Sigmoid colon (tissue), 7 donors: ENCODE data around the gene FOLR2. TPM values are rescaled to one million over a fixed set of nuclear protein-coding genes. Genes with fewer than 3 reads are reported as not detected.

Source experiments
- DNase-seq: peaks from one replicate; pipeline ENCODE4 v3.0.0-alpha.2; 2019
- H3K27ac ChIP-seq, 4 donors: fragments of 200-600 bp; sonication (generic); one replicate each; pipeline ENCODE4 v1.5.1; 2016 to 2019; ENCODE audit warnings: mild to moderate bottlenecking in 1 of 4
- H3K27me3 ChIP-seq, 3 donors: fragments of 200-600 bp; sonication (generic); one replicate each; pipeline ENCODE4 v1.5.1; 2019; ENCODE audit warnings: mild to moderate bottlenecking in 1 of 3
- H3K36me3 ChIP-seq, 4 donors: fragments of 200-600 bp; sonication (generic); one replicate each; pipeline ENCODE4 v1.5.1; 2016 to 2019
- H3K4me1 ChIP-seq, 4 donors: fragments of 200-600 bp; sonication (generic); one replicate each; pipeline ENCODE4 v1.5.1; 2017 to 2019
- H3K4me3 ChIP-seq, 4 donors: fragments of 200-600 bp; sonication (generic); one replicate each; pipeline ENCODE4 v1.5.1; 2017 to 2019; ENCODE audit warnings: mild to moderate bottlenecking in 2 of 4, moderate library complexity in 1 of 4
- H3K9me3 ChIP-seq, 4 donors: fragments of 200-600 bp in 3 of 4; sonication (generic) in 3 of 4; one replicate each; pipeline versions ENCODE4 v1.5.1 to v1.6.1; 2013 to 2019
- EP300 ChIP-seq, 4 donors: sonication (generic); formaldehyde crosslinking; IDR thresholded peaks; one replicate each; pipeline ENCODE4 v1.6.1; 2017; ENCODE audit warnings: antibody characterized with exemption in 4 of 4
- POLR2A ChIP-seq, 2 donors: fragments of 450-650 bp; IDR thresholded peaks; one replicate each; pipeline ENCODE4 v1.6.1; 2016; ENCODE audit warnings: antibody characterized with exemption in 2 of 2, mild to moderate bottlenecking in 2 of 2, moderate library complexity in 2 of 2
- POLR2AphosphoS5 ChIP-seq, 4 donors: sonication (generic); formaldehyde crosslinking; IDR thresholded peaks; one replicate each; pipeline ENCODE4 v1.6.1; 2017; ENCODE audit warnings: antibody characterized with exemption in 4 of 4
- WGBS, 2 donors: extraction: QIAGEN DNeasy Blood & Tissue Kit; methylation state at CpG; one replicate each; pipeline ENCODE4 v1.1.7; 2013; 5-methylcytosine and 5-hydroxymethylcytosine counted together
- intact Hi-C: fragments of 100-400 bp; cut with DNase I; formaldehyde crosslinking; loops from one replicate; pipeline ENCODE4 v1.15.1; 2023
- polyA plus RNA-seq, 3 donors: library from polyadenylated mRNA; stranded (reverse); fragments of 200-250 nt; gene quantifications; one replicate each; pipeline ENCODE4 v1.2.3, GENCODE V29; 2013
- total RNA-seq, 4 donors: library from RNA; depleted of rRNA; stranded (reverse); fragments of >200 nt; gene quantifications; one replicate each; pipeline ENCODE4 v1.1.0, GENCODE V29; 2016
- TF ChIP-seq, protein P1 (sequence below), 4 experiments: fragments of 450-650 bp in 3 of 4; fragments of 200-600 bp in 1 of 4; IDR thresholded peaks; one replicate each; pipeline ENCODE4 v1.5.1; 2016 to 2019; ENCODE audit warnings: antibody characterized with exemption in 4 of 4, mild to moderate bottlenecking in 3 of 4, moderate library complexity in 2 of 4
- donor health status: healthy with polysubstance abuse.
- donor health status: Bipolar disorder and iron deficiency.
- donor health status: healthy.

The FOLR2 gene
- total and polyA plus RNA-seq, 7 donors: 14.1 to 61.7 (median 27.0) TPM

DNA sequence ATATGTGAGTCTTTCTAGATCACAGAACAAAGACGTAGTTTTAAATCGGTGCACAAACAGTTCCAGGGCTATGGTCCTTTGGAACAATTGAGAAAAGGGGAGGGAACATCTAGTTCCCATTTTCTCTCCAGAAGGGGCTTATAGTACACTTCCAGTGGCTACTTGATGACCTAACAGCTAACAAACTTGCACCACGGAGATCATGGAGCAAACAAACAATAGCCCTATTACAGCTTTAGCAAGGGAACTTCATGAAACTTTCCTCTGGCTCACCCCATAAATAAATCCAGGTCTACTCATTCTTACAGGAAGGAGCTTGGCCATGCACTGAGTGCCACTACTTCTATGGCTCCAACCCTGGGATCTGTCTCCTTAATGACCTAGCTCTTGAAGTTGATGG, 8.3 kb upstream of the FOLR2 start:
- H3K36me3 ChIP-seq: no peaks in the 10 kb centered on the region
- 73 to 81% methylated on average over 3 of the region's 3 CpGs for WGBS, 2 donors
- H3K9me3 ChIP-seq: no peaks in the 10 kb centered on the region
- intact Hi-C loops: no loop called here
- H3K4me1 ChIP-seq: no peaks in the 10 kb centered on the region
- no peak overlapping the region for H3K27ac ChIP-seq
- H3K4me3 ChIP-seq: no peak overlapping the region
- DNase-seq: no peak
- TF ChIP-seq POLR2A (IDR thresholded peaks at IDR 0.05): no peak
- TF ChIP-seq EP300 (IDR thresholded peaks at IDR 0.05): no peak
- TF ChIP-seq, protein P1, sequence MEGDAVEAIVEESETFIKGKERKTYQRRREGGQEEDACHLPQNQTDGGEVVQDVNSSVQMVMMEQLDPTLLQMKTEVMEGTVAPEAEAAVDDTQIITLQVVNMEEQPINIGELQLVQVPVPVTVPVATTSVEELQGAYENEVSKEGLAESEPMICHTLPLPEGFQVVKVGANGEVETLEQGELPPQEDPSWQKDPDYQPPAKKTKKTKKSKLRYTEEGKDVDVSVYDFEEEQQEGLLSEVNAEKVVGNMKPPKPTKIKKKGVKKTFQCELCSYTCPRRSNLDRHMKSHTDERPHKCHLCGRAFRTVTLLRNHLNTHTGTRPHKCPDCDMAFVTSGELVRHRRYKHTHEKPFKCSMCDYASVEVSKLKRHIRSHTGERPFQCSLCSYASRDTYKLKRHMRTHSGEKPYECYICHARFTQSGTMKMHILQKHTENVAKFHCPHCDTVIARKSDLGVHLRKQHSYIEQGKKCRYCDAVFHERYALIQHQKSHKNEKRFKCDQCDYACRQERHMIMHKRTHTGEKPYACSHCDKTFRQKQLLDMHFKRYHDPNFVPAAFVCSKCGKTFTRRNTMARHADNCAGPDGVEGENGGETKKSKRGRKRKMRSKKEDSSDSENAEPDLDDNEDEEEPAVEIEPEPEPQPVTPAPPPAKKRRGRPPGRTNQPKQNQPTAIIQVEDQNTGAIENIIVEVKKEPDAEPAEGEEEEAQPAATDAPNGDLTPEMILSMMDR (IDR thresholded peaks at IDR 0.05): no peak
- no peak for TF ChIP-seq POLR2AphosphoS5 (IDR thresholded peaks at IDR 0.05)
- H3K27me3 ChIP-seq: no peaks in the 10 kb centered on the region

DNA sequence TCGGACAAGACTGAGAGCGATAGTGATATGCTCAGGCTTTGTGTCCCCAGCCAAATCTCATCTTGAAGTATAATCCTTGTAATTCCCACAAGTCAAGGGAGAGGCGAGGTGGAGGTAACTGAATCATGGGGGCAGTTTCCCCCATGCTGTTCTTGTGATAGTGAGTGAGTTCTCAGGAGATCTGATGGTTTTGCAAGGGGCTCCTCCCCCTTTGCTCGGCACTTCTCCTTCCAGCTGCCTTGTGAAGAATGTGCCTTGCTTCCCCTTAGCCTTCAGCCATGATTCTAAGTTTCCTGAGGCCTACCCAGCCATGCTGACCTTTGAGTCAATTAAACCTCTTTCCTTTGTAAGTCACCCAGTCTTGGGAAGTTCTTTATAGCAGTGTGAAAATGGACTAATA, 7.5 kb upstream of the FOLR2 start:
- Histone ChIP-seq H3K27me3 (no peaks in the 10 kb centered on the region), H3K4me1 (no peaks in the 10 kb centered on the region), H3K4me3 (no peak overlapping the region), H3K9me3 (no peaks in the 10 kb centered on the region), H3K36me3 (no peaks in the 10 kb centered on the region), H3K27ac (no peak overlapping the region)
- DNase-seq: no peak
- intact Hi-C loops: no loop called here
- 84 to 89% methylated on average over 4 of the region's 4 CpGs for WGBS, 2 donors
- TF ChIP-seq POLR2AphosphoS5 (IDR thresholded peaks at IDR 0.05): no peak
- TF ChIP-seq POLR2A (IDR thresholded peaks at IDR 0.05): no peak
- no peak for TF ChIP-seq EP300 (IDR thresholded peaks at IDR 0.05)
- TF ChIP-seq, protein P1 (IDR thresholded peaks at IDR 0.05): no peak

DNA sequence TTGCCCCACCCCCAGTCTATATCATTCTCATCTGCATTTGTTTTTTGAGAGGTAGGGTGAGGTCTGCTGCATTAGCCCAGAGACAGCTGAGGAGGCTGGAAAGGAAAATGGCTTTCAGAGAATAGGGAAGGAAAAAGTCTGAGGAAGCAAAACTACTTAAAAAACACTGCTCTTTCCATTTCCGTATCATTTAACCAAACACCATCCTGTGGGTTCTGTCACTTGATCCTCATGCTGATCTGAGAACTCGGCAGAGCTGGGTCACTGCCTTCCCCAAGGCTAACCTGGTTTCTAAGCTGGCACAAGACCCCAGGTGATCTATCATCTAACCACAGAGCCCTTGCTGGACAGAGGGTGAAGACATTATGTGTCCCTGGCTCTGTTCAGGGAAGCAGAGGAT, 1.2 kb downstream of the FOLR2 start:
- TF ChIP-seq, protein P1 (IDR thresholded peaks at IDR 0.05): no peak

DNA sequence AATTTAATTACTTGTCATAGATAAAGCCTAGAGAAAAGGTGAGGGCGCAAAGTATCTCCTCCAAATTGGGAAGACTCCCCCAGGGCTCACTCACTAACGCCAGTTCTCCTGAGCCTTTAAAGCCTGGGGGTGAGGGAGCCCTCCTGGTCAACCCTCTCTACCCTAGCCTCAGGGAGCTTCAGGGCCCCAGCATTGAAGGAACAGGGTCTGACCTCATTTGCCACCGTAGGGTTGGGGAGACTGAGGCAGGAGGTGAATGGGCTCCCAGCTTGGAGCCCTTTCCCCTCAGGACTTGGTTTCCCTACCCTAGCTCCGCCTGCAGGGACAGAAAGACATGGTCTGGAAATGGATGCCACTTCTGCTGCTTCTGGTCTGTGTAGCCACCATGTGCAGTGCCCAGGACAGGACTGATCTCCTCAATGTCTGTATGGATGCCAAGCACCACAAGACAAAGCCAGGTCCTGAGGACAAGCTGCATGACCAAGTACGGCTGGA, 1.7 kb downstream of the FOLR2 start:
- 89 to 90% methylated on average over 5 of the region's 5 CpGs for WGBS, 2 donors
- DNase-seq: no peak
- peak overlapping the region in 3 of 4 donors; percentile 6 to 19 (median 17) for H3K27ac ChIP-seq
- H3K4me1 ChIP-seq: peaks cover 1 to 12% (median 9%) of the 10 kb centered on the region in 4 donors
- intact Hi-C loops: no loop called here
- no peaks in the 10 kb centered on the region for H3K36me3 ChIP-seq
- peak overlapping the region in 1 of 4 donors; percentile 7 for H3K4me3 ChIP-seq
- TF ChIP-seq POLR2A (IDR thresholded peaks at IDR 0.05) (no peak), POLR2AphosphoS5 (IDR thresholded peaks at IDR 0.05) (no peak), EP300 (IDR thresholded peaks at IDR 0.05) (no peak)
- TF ChIP-seq, protein P1 (IDR thresholded peaks at IDR 0.05): no peak
- no peaks in the 10 kb centered on the region for H3K9me3 ChIP-seq
- H3K27me3 ChIP-seq: no peaks in the 10 kb centered on the region

More for the DNA sequence above, 1.2 kb downstream of the FOLR2 start:
- WGBS, 2 donors: 26 to 55% methylated on average over 2 of the region's 2 CpGs
- peak overlapping the region in 3 of 4 donors; percentile 6 to 19 (median 17) for H3K27ac ChIP-seq
- H3K27me3 ChIP-seq: no peaks in the 10 kb centered on the region
- intact Hi-C loops: no loop called here
- H3K4me1 ChIP-seq: peaks cover 0 to 12% (median 9%) of the 10 kb centered on the region in 4 donors
- peak overlapping the region in 1 of 4 donors; percentile 25 for H3K4me3 ChIP-seq
- H3K9me3 ChIP-seq: no peaks in the 10 kb centered on the region
- H3K36me3 ChIP-seq: no peaks in the 10 kb centered on the region
- no peak for DNase-seq
